Common myeloid progenitor, CD34-positive (primary cell): ENCODE measurements around the gene BRCA1.
"Not testable (repeated sequence)": the region's sequence is repeated elsewhere in the genome, so short reads cannot be mapped to it uniquely, and the experiment has no call there.

Experiments
- CTCF ChIA-PET: fragments of 350-600 bp; sonication (Branson Sonifier 250); formaldehyde crosslinking; loops from one replicate; lab custom pipeline; 2021; ENCODE audit warnings: antibody characterized with exemption; lab: Charles Lee
- POLR2A ChIA-PET: fragments of 350-600 bp; sonication (Branson Sonifier 250); formaldehyde crosslinking; loops from one replicate; lab custom pipeline; 2021; ENCODE audit warnings: antibody characterized with exemption; lab: Charles Lee
- DNase-seq, 3 donors: peaks; one replicate each; pipeline versions ENCODE4 v3.0.0 to v3.0.0-alpha.2; 2013
- H3K27ac ChIP-seq, 2 experiments: 1 replicate in 1 of 2; 2 replicates in 1 of 2; pipeline ENCODE4 v1.7.0; 2013; ENCODE audit warnings: inconsistent platforms in 2 of 2, low read length in 2 of 2, mild to moderate bottlenecking in 2 of 2, low read depth in 1 of 2, moderate library complexity in 1 of 2; ENCODE audit not compliant: severe bottlenecking in 2 of 2, insufficient read depth in 1 of 2, poor library complexity in 1 of 2
- H3K27me3 ChIP-seq, 5 experiments: replicated peaks in 2 of 5; 1 replicate in 3 of 5; 2 replicates in 2 of 5; pipeline versions ENCODE4 v1.6.1 to v1.7.0; 2013; ENCODE audit warnings: low read length in 4 of 5, mild to moderate bottlenecking in 2 of 5, moderate library complexity in 2 of 5, inconsistent platforms in 1 of 5; ENCODE audit not compliant: insufficient read depth in 5 of 5, control insufficient read depth in 4 of 5
- H3K36me3 ChIP-seq, 4 experiments: 1 replicate in 2 of 4; 2 replicates in 2 of 4; pipeline versions ENCODE4 v1.6.1 to v1.7.0; 2013; ENCODE audit warnings: low read length in 3 of 4, control low read depth in 1 of 4, mild to moderate bottlenecking in 1 of 4; ENCODE audit not compliant: control insufficient read depth in 4 of 4, insufficient read depth in 4 of 4
- H3K4me1 ChIP-seq, 4 experiments: 1 replicate in 3 of 4; 2 replicates in 1 of 4; pipeline versions ENCODE4 v1.6.1 to v1.7.1; 2013; ENCODE audit warnings: low read length in 3 of 4, mild to moderate bottlenecking in 3 of 4, control low read depth in 1 of 4, inconsistent platforms in 1 of 4, moderate library complexity in 1 of 4; ENCODE audit not compliant: control insufficient read depth in 4 of 4, insufficient read depth in 4 of 4; ENCODE audit errors: control extremely low read depth in 1 of 4
- H3K4me3 ChIP-seq, 7 experiments: 1 replicate in 4 of 7; 2 replicates in 3 of 7; pipeline versions ENCODE4 v1.5.1 to v1.7.0; 2013; ENCODE audit warnings: mild to moderate bottlenecking in 7 of 7, low read length in 6 of 7, moderate library complexity in 6 of 7, inconsistent platforms in 2 of 7, low read depth in 2 of 7, control low read depth in 1 of 7; ENCODE audit not compliant: insufficient read depth in 4 of 7, control insufficient read depth in 1 of 7; ENCODE audit errors: extremely low read depth in 1 of 7
- H3K9me3 ChIP-seq, 5 experiments: 1 replicate in 4 of 5; 2 replicates in 1 of 5; pipeline versions ENCODE4 v1.6.1 to v1.7.1; 2013; ENCODE audit warnings: low read length in 4 of 5, mild to moderate bottlenecking in 2 of 5, inconsistent platforms in 1 of 5, low read depth in 1 of 5, moderate library complexity in 1 of 5; ENCODE audit not compliant: control insufficient read depth in 4 of 5, insufficient read depth in 2 of 5; ENCODE audit errors: control extremely low read depth in 1 of 5
- WGBS: methylation state at CpG from one replicate; pipeline ENCODE4 v1.1.5; 2013; ENCODE audit not compliant: insufficient coverage; 5-methylcytosine and 5-hydroxymethylcytosine counted together

Gene BRCA1

DNA sequence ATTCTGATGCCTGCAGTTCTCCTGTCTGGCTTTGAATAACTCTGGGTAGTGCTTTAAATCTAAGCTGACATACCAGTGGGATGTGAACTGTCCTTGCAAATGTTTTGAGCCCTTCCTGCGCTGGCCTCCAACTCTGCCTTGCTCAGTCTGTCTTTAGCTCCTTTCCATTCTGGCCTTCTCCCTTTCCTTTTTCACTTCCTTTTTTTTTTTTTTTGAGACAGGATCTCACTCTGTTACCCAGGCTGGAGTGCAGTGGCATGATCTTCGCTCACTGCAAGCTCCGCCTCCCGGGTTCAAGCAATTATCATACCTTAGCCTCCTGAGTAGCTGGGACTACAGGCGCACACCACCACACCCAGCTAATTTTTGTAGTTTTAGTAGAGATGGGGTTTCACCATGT is 8.3 kb upstream of the BRCA1 start:
- 81% methylated on average over 3 of the region's 5 CpGs for WGBS
- H3K9me3 ChIP-seq, H3K27me3 ChIP-seq, H3K27ac ChIP-seq, POLR2A ChIA-PET, CTCF ChIA-PET, DNase-seq, H3K4me1 ChIP-seq, H3K4me3 ChIP-seq: not testable (repeated sequence)
- peaks cover 0 to 34% (median 19%) of the 10 kb centered on the region in 4 experiments for H3K36me3 ChIP-seq

DNA sequence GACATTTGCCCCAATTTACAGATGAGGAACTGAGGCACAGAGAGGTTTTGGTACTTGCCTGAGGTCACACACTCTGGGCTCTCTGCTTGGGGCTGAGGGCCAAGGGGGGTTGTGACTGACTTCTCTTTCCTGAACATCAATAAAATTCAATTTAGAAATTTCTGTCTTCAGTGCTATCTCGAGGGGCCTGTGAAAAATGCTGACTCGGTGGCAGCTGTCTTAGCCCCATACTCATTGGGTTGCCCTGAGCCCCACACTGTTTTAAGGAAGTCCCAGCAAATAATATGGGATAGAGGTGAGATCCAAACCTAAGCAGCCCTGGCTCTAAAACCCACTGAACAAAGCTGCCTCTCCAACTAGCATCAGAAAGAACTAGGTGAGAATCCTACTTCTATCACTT is 7.0 kb upstream of the BRCA1 start:
- Histone ChIP-seq H3K27me3 (no peaks in the 10 kb centered on the region), H3K9me3 (no peaks in the 10 kb centered on the region), H3K4me1 (peaks cover 0 to 2% (median 1%) of the 10 kb centered on the region in 4 experiments), H3K36me3 (peaks cover 0 to 37% (median 20%) of the 10 kb centered on the region in 4 experiments), H3K27ac (no peak overlapping the region), H3K4me3 (no peak overlapping the region)
- WGBS, result 92% methylated on average over 2 of the region's 2 CpGs
- no peak for DNase-seq
- CTCF ChIA-PET, result no interaction called here
- POLR2A ChIA-PET, result no interaction called here

DNA sequence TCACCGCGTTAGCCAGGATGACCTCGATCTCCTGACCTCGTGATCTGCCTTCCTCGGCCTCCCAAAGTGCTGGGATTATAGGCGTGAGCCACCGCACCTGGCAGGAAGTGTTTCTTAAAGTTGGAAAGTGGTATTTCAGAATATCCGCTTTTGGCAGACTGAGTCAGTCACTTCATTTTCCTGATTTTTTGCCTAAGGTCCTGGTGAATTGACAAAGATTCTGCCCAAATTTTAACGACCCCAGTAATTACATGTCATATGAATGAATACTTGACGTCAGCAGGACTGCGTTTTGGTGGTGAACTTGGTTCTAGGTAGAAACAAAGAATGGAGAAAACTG is 4.5 kb upstream of the BRCA1 start:
- POLR2A ChIA-PET, result interaction anchor here (1.1 kb wide), 1 partner anchor 42 kb away, joined by 3 read pairs; the partner anchor contains the start of gene NBR1
- Histone ChIP-seq H3K36me3 (peaks cover 0 to 27% (median 14%) of the 10 kb centered on the region in 4 experiments), H3K27ac (no peak overlapping the region), H3K4me3 (no peak overlapping the region), H3K27me3 (no peaks in the 10 kb centered on the region), H3K9me3 (no peaks in the 10 kb centered on the region), H3K4me1 (peaks cover 0 to 15% (median 12%) of the 10 kb centered on the region in 4 experiments)
- CTCF ChIA-PET, result no interaction called here
- no peak for DNase-seq
- 96% methylated on average over 10 of the region's 11 CpGs for WGBS

DNA sequence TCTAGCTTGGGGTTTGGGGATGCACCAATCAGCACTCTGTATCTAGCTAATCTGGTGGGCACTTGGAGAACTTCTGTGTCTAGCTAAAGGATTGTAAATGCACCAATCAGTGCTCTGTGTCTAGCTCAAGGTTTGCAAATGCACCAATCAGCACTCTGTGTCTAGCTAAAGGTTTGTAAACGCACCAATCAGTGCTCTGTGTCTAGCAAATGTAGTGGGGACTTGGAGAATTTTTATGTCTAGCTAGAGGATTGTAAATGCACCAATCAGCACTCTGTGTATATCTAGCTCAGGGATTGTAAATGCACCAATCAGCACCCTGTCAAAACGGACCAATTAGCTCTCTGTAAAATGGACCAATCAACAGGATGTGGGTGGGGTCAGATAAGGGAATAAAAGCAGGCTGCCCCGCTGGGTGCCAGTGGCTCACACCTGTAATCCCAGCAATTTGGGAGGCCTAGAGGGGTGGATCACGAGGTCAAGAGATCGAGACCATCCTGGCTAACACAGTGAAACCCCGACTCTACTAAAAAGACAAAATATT is 2.2 kb upstream of the BRCA1 start:
- not testable (repeated sequence) for DNase-seq, H3K9me3 ChIP-seq, H3K27ac ChIP-seq, H3K27me3 ChIP-seq, H3K4me3 ChIP-seq
- Histone ChIP-seq H3K4me1 (peaks cover 0 to 16% (median 15%) of the 10 kb centered on the region in 4 experiments), H3K36me3 (peaks cover 0 to 14% (median 8%) of the 10 kb centered on the region in 4 experiments)
- 100% methylated on average over 2 of the region's 6 CpGs for WGBS
- POLR2A ChIA-PET, result interaction anchor here (1.3 kb wide), 1 partner anchor 22 kb away, joined by 3 read pairs; no protein-coding TSS in a partner anchor
- CTCF ChIA-PET, result interaction anchor here (1.1 to 1.2 kb wide), 2 partner anchors 12 to 104 kb away, joined by 3 to 4 read pairs; no protein-coding TSS in a partner anchor

DNA sequence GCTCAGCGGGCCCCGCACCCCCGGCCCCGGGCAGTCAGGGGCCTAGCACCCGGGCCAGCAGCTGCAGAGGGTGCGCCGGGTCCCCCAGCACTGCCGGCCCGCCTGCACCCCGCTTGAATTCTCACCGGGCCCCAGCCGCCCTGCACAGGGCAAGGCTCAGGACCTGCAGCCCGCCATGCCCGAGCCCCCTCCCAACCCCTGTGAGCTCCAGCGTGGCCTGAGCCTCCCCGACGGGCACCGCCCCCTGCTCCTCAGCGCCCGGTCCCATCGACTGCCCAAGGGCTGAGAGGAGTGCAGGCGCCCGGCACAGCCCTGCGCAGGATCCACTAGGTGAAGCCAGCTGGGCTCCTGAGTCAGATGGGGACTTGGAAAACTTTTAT is 1.7 kb upstream of the BRCA1 start:
- no peak overlapping the region for H3K4me3 ChIP-seq
- 98% methylated on average over 21 of the region's 24 CpGs for WGBS
- H3K4me1 ChIP-seq, result peaks cover 0 to 16% (median 15%) of the 10 kb centered on the region in 4 experiments
- no peak for DNase-seq
- no peak overlapping the region for H3K27ac ChIP-seq
- ChIA-PET CTCF (interaction anchor here (1.1 to 1.2 kb wide), 2 partner anchors 13 to 103 kb away, joined by 3 to 4 read pairs; no protein-coding TSS in a partner anchor), POLR2A (interaction anchor here (1.3 kb wide), 1 partner anchor 23 kb away, joined by 3 read pairs; no protein-coding TSS in a partner anchor)
- peaks cover 0 to 12% (median 8%) of the 10 kb centered on the region in 4 experiments for H3K36me3 ChIP-seq
- no peaks in the 10 kb centered on the region for H3K9me3 ChIP-seq
- no peaks in the 10 kb centered on the region for H3K27me3 ChIP-seq

DNA sequence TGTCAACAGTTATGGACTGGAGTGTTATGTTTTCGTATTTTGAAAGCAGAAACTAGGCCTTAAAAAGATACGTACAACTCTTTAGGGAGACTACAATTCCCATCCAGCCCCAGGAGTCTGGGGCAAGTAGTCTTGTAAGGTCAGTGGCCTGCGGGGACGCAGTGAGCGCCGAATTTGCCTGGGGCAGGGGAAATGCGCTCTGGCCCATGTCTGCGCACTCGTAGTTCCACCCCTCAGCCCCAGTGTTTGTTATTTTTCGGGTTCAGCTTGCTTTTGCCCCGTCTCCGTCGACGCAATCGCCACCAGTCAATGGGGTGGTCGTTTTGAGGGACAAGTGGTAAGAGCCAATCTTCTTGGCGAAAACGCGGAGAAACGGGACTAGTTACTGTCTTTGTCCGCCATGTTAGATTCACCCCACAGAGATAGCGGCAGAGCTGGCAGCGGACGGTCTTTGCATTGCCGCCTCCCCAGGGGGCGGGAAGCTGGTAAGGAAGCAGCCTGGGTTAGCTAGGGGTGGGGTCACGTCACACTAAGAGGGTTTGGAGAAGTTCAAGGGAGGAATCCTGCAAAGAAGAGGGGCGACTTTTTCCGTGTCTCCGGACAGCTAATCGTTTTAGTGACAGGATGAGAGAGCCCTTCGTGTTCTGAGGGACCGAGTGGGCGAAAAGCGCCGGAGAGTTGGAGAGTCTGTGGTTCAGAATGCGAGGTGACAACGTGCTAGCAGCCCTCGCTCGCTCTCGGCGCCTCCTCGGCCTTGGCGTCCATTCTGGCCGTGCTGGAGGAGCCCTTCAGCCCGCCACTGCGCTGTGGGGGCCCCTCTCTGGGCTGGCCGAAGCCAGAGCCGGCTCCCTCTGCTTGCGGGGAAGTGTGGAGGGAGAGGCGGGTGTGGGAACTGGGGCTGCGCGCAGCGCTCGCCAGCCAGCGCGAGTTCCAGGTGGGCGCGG is 1.1 kb upstream of the BRCA1 start:
- CTCF ChIA-PET, result interaction anchor here (0.9 kb wide), 1 partner anchor 46 kb away, joined by 5 read pairs; no protein-coding TSS in a partner anchor

More for the DNA sequence above, 1.1 kb upstream of the BRCA1 start:
- peak overlapping the region; percentile 88 to 97 for H3K27ac ChIP-seq
- 84% methylated on average over 40 of the region's 59 CpGs for WGBS
- peak in 2 of 3 donors; percentile 8 to 18 for DNase-seq
- peaks cover 0 to 16% (median 15%) of the 10 kb centered on the region in 4 experiments for H3K4me1 ChIP-seq
- H3K4me3 ChIP-seq, result peak overlapping the region; percentile 8 to 99 (median 92)
- H3K27me3 ChIP-seq, result no peaks in the 10 kb centered on the region
- H3K36me3 ChIP-seq, result peaks cover 0 to 9% (median 8%) of the 10 kb centered on the region in 4 experiments
- no peaks in the 10 kb centered on the region for H3K9me3 ChIP-seq
- POLR2A ChIA-PET, result interaction anchor here (0.6 to 1.5 kb wide), 4 partner anchors 24 to 189 kb away, joined by 3 to 4 read pairs (median 3); partner anchors contain the start of gene TMEM106A
